ENCODE data around the gene BORCS5. TPM values are rescaled to one million over a fixed set of nuclear protein-coding genes. Genes with fewer than 3 reads are reported as not detected.

The BORCS5 gene
- total and polyA plus RNA-seq, 2 of the 8 experiments (the other 6 are each of a cell fraction or from before 2014, with no cell fraction given), result 8.3 to 17.4 TPM

DNA sequence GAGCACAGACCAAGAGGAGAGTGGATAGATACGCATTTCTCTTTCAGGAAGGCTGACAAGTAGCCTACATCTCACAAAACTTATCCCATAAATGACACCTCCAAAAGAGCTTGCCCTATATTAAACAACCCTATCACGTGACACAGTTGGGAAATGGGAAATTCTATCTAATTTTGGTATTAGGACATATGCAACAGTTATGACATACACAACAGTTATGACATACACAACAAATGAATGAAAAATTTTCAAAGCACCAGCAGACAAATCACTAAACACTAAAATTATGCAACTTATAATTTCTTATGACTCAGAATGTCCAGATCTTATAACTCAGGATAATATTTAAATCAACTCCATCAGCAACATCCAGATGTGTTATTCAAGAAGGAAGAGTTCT lies 151.7 kb downstream of the BORCS5 start:
- 83% methylated on average over 2 of the region's 2 CpGs; no CpG with 5 or more reads in 1 of the 2 experiments for WGBS, 2 experiments (ENCODE audit: extremely low coverage in 1 of 2, insufficient coverage in 1 of 2, insufficient read length in 1 of 2, insufficient replicate concordance in 2 of 2, low coverage in 1 of 2, low lambda C conversion rate in 2 of 2, missing lambda C conversion rate in 1 of 2)
- Histone ChIP-seq H3K27ac (ENCODE audit: low read depth, low read length) (no peak overlapping the region), H4K91ac (replicated peaks; ENCODE audit: insufficient read length, low read length) (no peak overlapping the region), H2BK5ac (ENCODE audit: low read depth, low read length) (no peak overlapping the region), H3K18ac (ENCODE audit: extremely low read depth, low read length) (peak overlapping the region; percentile 76; the same call in 1 of the 2 replicates), H3K4me3 (ENCODE audit: extremely low read depth in 1 of 4, insufficient read depth in 2 of 4, low read depth in 3 of 4, low read length in 4 of 4) (no peak overlapping the region), H3K14ac (ENCODE audit: insufficient read length) (no peak overlapping the region), H3K23ac (ENCODE audit: insufficient read length) (no peak overlapping the region), H2AK5ac (ENCODE audit: low read depth, low read length) (no peak overlapping the region), H4K8ac (ENCODE audit: extremely low read depth, insufficient read depth, low read length) (no peak overlapping the region), H3K4ac (replicated peaks; ENCODE audit: insufficient read length, low read depth, low read length) (no peak overlapping the region), H2BK120ac (replicated peaks; ENCODE audit: low read depth, low read length) (no peak overlapping the region), H3K36me3 (ENCODE audit: control insufficient read depth in 2 of 4, insufficient read depth in 4 of 4, low read length in 3 of 4) (no peaks in the 10 kb centered on the region; a peak in 1 of 8 replicates), H3K9me3 (ENCODE audit: insufficient read depth in 2 of 2, low read depth in 1 of 2, low read length in 1 of 2) (no peaks in the 10 kb centered on the region), H3K56ac (replicated peaks; ENCODE audit: insufficient read length, low read depth, low read length) (no peak overlapping the region), H3K9ac (replicated peaks in 1 of 4; ENCODE audit: extremely low read depth in 1 of 4, low read depth in 3 of 4, low read length in 3 of 4) (no peak overlapping the region), H3K79me2 (ENCODE audit: control insufficient read depth in 1 of 2, insufficient read depth in 2 of 2, low read length in 2 of 2) (peaks cover 0 to 94% of the 10 kb centered on the region in 2 experiments; a peak in 3 of 4 replicates), H2BK20ac (ENCODE audit: low read length) (no peak overlapping the region), H3K27me3 (replicated peaks in 1 of 4; ENCODE audit: control insufficient read depth in 3 of 4, extremely low read depth in 1 of 4, insufficient read depth in 3 of 4, low read length in 3 of 4) (no peaks in the 10 kb centered on the region), H3K4me1 (replicated peaks in 1 of 4; ENCODE audit: control insufficient read depth in 3 of 4, insufficient read depth in 4 of 4, low read length in 3 of 4) (peaks cover 0 to 17% (median 3%) of the 10 kb centered on the region in 4 experiments; a peak in 2 of 7 replicates), H4K20me1 (replicated peaks in 1 of 2; ENCODE audit: control insufficient read depth in 1 of 2, insufficient read depth in 2 of 2, low read length in 2 of 2) (peaks cover 5 to 6% of the 10 kb centered on the region in 2 experiments), H4K5ac (ENCODE audit: insufficient read length, low read depth, low read length) (no peak overlapping the region), H2AFZ (ENCODE audit: low read length) (no peak overlapping the region), H2BK12ac (ENCODE audit: low read depth, low read length) (no peak overlapping the region; the same call in 1 of the 2 replicates), H3K4me2 (ENCODE audit: insufficient read depth in 1 of 2, low read depth in 2 of 2, low read length in 2 of 2) (no peak overlapping the region), H3K79me1 (ENCODE audit: low read depth, low read length) (no peaks in the 10 kb centered on the region; the same call in 1 of the 2 replicates), H2BK15ac (ENCODE audit: low read length) (no peak overlapping the region), H3K23me2 (ENCODE audit: low read depth, low read length) (no peaks in the 10 kb centered on the region)
- TF ChIP-seq TEAD4 (IDR thresholded peaks at IDR 0.05; ENCODE audit: low read depth, low read length), result no peak
- no peak for TF ChIP-seq SIN3A (conservative IDR thresholded peaks at IDR 0.05 in 1 of 2, IDR thresholded peaks at IDR 0.05 in 1 of 2; ENCODE audit: low read depth in 1 of 2, low read length in 2 of 2)
- DNase-seq (ENCODE audit: low read depth in 1 of 2, low spot score in 2 of 2) (no peak), FAIRE-seq (no peak)
- CTCF ChIA-PET (ENCODE audit: partially characterized antibody), result interaction anchor here (0.6 kb wide), 1 partner anchor 231 kb away, joined by 3 read pairs; no protein-coding TSS in a partner anchor
- POLR2A ChIA-PET (ENCODE audit: partially characterized antibody), result no interaction called here
